SK-N-SH treated with all-trans-retinoic acid at 6 μM for 48 hours (cell line): ENCODE results near the gene ELK1.

Experiments used
- ATAC-seq: fragments of 200-7000 bp; cut with Tn5 transposase; 3 replicates; pipeline ENCODE4 v1.9.1; 2020; ENCODE audit warnings: mild to moderate bottlenecking, moderate library complexity
- ARNTL ChIP-seq: fragments of 450-650 bp; formaldehyde crosslinking; IDR thresholded peaks from 2 replicates; pipeline ENCODE4 v1.5.0; 2020; ENCODE audit warnings: low read depth, mild to moderate bottlenecking, moderate library complexity, borderline replicate concordance
- CSDC2 ChIP-seq: fragments of 250-450 bp; sonication (Bioruptor Pico); IDR thresholded peaks from 2 replicates; pipeline ENCODE4 v1.5.0; 2020; ENCODE audit warnings: mild to moderate bottlenecking, moderate library complexity
- ESRRG ChIP-seq: fragments of 250-450 bp; sonication (Bioruptor Pico); IDR thresholded peaks from 2 replicates; pipeline ENCODE4 v1.6.1; 2021; ENCODE audit warnings: mild to moderate bottlenecking
- GLIS3 ChIP-seq: fragments of 250-450 bp; sonication (Bioruptor Pico); IDR thresholded peaks from 2 replicates; pipeline ENCODE4 v1.5.0; 2020; ENCODE audit warnings: mild to moderate bottlenecking, moderate library complexity
- OSR1 ChIP-seq: fragments of 250-450 bp; sonication (Bioruptor Pico); IDR thresholded peaks from 2 replicates; pipeline ENCODE4 v1.8.0; 2022; ENCODE audit warnings: moderate library complexity, mild to moderate bottlenecking, inconsistent platforms
- PPARA ChIP-seq: fragments of 250-450 bp; sonication (Bioruptor Pico); IDR thresholded peaks from 2 replicates; pipeline ENCODE4 v1.5.0; 2020; ENCODE audit warnings: mild to moderate bottlenecking, borderline replicate concordance
- RARB ChIP-seq: fragments of 250-450 bp; sonication (Bioruptor Pico); IDR thresholded peaks from 2 replicates; pipeline ENCODE4 v1.8.0; 2021; ENCODE audit warnings: mild to moderate bottlenecking, moderate library complexity
- SNAI2 ChIP-seq: fragments of 250-450 bp; sonication (Bioruptor Pico); IDR thresholded peaks from 2 replicates; pipeline ENCODE4 v1.5.0; 2020; ENCODE audit warnings: mild to moderate bottlenecking, moderate library complexity
- TOX ChIP-seq: fragments of 250-450 bp; sonication (Bioruptor Pico); IDR thresholded peaks from 2 replicates; pipeline ENCODE4 v1.8.0; 2021; ENCODE audit warnings: mild to moderate bottlenecking, moderate library complexity, borderline replicate concordance
- ZC3H10 ChIP-seq: fragments of 250-450 bp; sonication (Bioruptor Pico); IDR thresholded peaks from 2 replicates; pipeline ENCODE4 v1.5.1; 2021; ENCODE audit warnings: mild to moderate bottlenecking, moderate library complexity
- ZFP3 ChIP-seq: fragments of 250-450 bp; sonication (Bioruptor Pico); IDR thresholded peaks from 2 replicates; pipeline ENCODE4 v1.5.0; 2020; ENCODE audit warnings: mild to moderate bottlenecking, moderate library complexity
- ZFP30 ChIP-seq: fragments of 450-650 bp; formaldehyde crosslinking; IDR thresholded peaks from 2 replicates; pipeline ENCODE4 v1.5.0; 2022; ENCODE audit warnings: mild to moderate bottlenecking, moderate library complexity
- ZNF70 ChIP-seq: fragments of 450-650 bp; formaldehyde crosslinking; IDR thresholded peaks from 2 replicates; pipeline ENCODE4 v1.5.0; 2020; ENCODE audit warnings: mild to moderate bottlenecking, moderate library complexity
- ZNF8 ChIP-seq: fragments of 450-650 bp; formaldehyde crosslinking; IDR thresholded peaks from 2 replicates; pipeline ENCODE4 v1.5.0; 2020; ENCODE audit warnings: mild to moderate bottlenecking, moderate library complexity
- TF ChIP-seq, protein P1 (sequence below): fragments of 250-450 bp; sonication (Bioruptor Pico); IDR thresholded peaks from 2 replicates; pipeline ENCODE4 v1.8.0; 2020; ENCODE audit warnings: mild to moderate bottlenecking, moderate library complexity, borderline replicate concordance
- TF ChIP-seq, protein P2 (sequence below): fragments of 250-450 bp; sonication (Bioruptor Pico); IDR thresholded peaks from 2 replicates; pipeline ENCODE4 v1.5.1; 2020; ENCODE audit warnings: low read depth, mild to moderate bottlenecking, moderate library complexity
- TF ChIP-seq, protein P3 (sequence below): fragments of 250-450 bp; sonication (Bioruptor Pico); IDR thresholded peaks from 2 replicates; pipeline ENCODE4 v1.5.1; 2021; ENCODE audit warnings: mild to moderate bottlenecking, moderate library complexity
- TF ChIP-seq, protein P4 (sequence below): fragments of 250-450 bp; sonication (Bioruptor Pico); IDR thresholded peaks from 2 replicates; pipeline ENCODE4 v1.8.0; 2021; ENCODE audit warnings: low read depth, mild to moderate bottlenecking, moderate library complexity, borderline replicate concordance
- TF ChIP-seq, protein P5 (sequence below): fragments of 250-450 bp; sonication (Bioruptor Pico); IDR thresholded peaks from 2 replicates; pipeline ENCODE4 v1.5.0; 2020; ENCODE audit warnings: mild to moderate bottlenecking, moderate library complexity

The ELK1 gene

DNA sequence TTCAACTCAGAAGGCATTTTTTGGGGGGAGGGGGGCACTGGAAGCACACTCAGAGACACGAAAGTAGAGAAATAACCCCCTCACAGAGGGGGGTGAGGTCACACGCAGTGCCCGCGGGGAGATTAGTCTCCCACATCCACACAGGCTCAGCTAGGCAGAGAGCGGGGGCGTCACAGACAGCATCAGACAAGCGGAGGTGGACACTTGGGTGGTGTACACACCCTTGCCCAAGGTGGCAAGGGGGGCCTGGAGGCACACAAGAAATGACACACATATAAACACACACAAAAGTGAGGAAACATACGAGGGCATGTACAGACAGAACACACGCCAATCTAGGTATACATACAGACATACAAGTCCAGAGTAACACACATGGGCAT lies 30.1 kb downstream of the ELK1 start:
- ATAC-seq, result no peak
- no peak for TF ChIP-seq ESRRG
- no peak for TF ChIP-seq ZFP3 (CRISPR knock-in tag)
- TF ChIP-seq OSR1 (CRISPR knock-in tag), result no peak
- no peak for TF ChIP-seq ZNF8 (CRISPR knock-in tag)
- TF ChIP-seq ARNTL (CRISPR knock-in tag), result no peak
- TF ChIP-seq, protein P1, sequence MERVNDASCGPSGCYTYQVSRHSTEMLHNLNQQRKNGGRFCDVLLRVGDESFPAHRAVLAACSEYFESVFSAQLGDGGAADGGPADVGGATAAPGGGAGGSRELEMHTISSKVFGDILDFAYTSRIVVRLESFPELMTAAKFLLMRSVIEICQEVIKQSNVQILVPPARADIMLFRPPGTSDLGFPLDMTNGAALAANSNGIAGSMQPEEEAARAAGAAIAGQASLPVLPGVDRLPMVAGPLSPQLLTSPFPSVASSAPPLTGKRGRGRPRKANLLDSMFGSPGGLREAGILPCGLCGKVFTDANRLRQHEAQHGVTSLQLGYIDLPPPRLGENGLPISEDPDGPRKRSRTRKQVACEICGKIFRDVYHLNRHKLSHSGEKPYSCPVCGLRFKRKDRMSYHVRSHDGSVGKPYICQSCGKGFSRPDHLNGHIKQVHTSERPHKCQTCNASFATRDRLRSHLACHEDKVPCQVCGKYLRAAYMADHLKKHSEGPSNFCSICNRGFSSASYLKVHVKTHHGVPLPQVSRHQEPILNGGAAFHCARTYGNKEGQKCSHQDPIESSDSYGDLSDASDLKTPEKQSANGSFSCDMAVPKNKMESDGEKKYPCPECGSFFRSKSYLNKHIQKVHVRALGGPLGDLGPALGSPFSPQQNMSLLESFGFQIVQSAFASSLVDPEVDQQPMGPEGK, result no peak
- TF ChIP-seq, protein P2, sequence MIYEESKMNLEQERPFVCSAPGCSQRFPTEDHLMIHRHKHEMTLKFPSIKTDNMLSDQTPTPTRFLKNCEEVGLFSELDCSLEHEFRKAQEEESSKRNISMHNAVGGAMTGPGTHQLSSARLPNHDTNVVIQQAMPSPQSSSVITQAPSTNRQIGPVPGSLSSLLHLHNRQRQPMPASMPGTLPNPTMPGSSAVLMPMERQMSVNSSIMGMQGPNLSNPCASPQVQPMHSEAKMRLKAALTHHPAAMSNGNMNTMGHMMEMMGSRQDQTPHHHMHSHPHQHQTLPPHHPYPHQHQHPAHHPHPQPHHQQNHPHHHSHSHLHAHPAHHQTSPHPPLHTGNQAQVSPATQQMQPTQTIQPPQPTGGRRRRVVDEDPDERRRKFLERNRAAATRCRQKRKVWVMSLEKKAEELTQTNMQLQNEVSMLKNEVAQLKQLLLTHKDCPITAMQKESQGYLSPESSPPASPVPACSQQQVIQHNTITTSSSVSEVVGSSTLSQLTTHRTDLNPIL (CRISPR knock-in tag), result no peak
- no peak for TF ChIP-seq SNAI2 (CRISPR knock-in tag)
- no peak for TF ChIP-seq PPARA (CRISPR knock-in tag)
- TF ChIP-seq, protein P3, sequence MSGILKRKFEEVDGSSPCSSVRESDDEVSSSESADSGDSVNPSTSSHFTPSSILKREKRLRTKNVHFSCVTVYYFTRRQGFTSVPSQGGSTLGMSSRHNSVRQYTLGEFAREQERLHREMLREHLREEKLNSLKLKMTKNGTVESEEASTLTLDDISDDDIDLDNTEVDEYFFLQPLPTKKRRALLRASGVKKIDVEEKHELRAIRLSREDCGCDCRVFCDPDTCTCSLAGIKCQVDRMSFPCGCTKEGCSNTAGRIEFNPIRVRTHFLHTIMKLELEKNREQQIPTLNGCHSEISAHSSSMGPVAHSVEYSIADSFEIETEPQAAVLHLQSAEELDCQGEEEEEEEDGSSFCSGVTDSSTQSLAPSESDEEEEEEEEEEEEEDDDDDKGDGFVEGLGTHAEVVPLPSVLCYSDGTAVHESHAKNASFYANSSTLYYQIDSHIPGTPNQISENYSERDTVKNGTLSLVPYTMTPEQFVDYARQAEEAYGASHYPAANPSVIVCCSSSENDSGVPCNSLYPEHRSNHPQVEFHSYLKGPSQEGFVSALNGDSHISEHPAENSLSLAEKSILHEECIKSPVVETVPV (CRISPR knock-in tag), result no peak
- TF ChIP-seq CSDC2 (CRISPR knock-in tag), result no peak
- no peak for TF ChIP-seq RARB
- TF ChIP-seq, all 23 proteins: peak for 0

DNA sequence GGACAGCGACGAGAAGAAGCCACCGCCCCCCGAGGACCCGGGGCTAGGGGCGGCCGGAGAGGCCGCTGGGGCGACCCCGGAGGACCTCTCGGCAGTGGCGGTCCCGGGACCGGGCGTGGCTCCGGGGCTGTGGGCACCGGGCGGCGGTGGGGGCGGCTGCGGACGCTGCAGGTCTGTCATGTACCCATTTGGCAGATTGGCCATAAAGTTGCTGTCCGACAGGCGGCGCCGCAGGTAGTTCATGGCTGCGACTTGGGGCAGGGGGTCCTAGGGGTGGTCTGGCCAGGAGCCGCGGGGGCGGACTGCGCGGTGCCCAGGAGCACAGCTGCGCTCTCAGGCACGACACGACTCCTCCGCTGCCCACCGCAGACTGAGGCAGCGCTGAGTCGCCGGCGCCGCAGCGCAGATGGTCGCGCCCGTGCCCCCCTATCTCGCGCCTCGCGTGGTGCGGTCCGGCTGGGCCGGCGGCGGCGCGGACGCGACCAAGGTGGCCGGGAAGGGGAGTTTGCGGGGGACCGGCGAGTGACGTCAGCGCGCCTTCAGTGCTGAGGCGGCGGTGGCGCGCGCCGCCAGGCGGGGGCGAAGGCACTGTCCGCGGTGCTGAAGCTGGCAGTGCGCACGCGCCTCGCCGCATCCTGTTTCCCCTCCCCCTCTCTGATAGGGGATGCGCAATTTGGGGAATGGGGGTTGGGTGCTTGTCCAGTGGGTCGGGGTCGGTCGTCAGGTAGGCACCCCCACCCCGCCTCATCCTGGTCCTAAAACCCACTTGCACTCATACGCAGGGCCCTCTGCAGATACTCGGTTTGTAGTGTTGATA lies 30.7 kb downstream of the ELK1 start, which contains the start of gene SYN1:
TSS of gene SYN1 (minus strand) at position 372 of the 817 bp plus-strand sequence. CDS start at position 243, 129 bp downstream.
- no peak for TF ChIP-seq ZC3H10
- TF ChIP-seq, protein P3 (CRISPR knock-in tag), result no peak
- no peak for TF ChIP-seq GLIS3 (CRISPR knock-in tag)
- no peak for TF ChIP-seq TOX (CRISPR knock-in tag)
- TF ChIP-seq ZNF70 (CRISPR knock-in tag), result no peak
- no peak for TF ChIP-seq CSDC2 (CRISPR knock-in tag)
- TF ChIP-seq ZFP3 (CRISPR knock-in tag), result no peak
- no peak for TF ChIP-seq RARB
- no peak for TF ChIP-seq ESRRG
- TF ChIP-seq, protein P1, result no peak
- TF ChIP-seq ZFP30, result no peak
- TF ChIP-seq, protein P4, sequence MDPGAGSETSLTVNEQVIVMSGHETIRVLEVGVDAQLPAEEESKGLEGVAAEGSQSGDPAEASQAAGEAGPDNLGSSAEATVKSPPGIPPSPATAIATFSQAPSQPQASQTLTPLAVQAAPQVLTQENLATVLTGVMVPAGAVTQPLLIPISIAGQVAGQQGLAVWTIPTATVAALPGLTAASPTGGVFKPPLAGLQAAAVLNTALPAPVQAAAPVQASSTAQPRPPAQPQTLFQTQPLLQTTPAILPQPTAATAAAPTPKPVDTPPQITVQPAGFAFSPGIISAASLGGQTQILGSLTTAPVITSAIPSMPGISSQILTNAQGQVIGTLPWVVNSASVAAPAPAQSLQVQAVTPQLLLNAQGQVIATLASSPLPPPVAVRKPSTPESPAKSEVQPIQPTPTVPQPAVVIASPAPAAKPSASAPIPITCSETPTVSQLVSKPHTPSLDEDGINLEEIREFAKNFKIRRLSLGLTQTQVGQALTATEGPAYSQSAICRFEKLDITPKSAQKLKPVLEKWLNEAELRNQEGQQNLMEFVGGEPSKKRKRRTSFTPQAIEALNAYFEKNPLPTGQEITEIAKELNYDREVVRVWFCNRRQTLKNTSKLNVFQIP, result no peak
- TF ChIP-seq, protein P5, sequence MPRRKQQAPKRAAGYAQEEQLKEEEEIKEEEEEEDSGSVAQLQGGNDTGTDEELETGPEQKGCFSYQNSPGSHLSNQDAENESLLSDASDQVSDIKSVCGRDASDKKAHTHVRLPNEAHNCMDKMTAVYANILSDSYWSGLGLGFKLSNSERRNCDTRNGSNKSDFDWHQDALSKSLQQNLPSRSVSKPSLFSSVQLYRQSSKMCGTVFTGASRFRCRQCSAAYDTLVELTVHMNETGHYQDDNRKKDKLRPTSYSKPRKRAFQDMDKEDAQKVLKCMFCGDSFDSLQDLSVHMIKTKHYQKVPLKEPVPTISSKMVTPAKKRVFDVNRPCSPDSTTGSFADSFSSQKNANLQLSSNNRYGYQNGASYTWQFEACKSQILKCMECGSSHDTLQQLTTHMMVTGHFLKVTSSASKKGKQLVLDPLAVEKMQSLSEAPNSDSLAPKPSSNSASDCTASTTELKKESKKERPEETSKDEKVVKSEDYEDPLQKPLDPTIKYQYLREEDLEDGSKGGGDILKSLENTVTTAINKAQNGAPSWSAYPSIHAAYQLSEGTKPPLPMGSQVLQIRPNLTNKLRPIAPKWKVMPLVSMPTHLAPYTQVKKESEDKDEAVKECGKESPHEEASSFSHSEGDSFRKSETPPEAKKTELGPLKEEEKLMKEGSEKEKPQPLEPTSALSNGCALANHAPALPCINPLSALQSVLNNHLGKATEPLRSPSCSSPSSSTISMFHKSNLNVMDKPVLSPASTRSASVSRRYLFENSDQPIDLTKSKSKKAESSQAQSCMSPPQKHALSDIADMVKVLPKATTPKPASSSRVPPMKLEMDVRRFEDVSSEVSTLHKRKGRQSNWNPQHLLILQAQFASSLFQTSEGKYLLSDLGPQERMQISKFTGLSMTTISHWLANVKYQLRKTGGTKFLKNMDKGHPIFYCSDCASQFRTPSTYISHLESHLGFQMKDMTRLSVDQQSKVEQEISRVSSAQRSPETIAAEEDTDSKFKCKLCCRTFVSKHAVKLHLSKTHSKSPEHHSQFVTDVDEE (CRISPR knock-in tag), result no peak
- TF ChIP-seq PPARA (CRISPR knock-in tag), result no peak
- peak; percentile 72 for ATAC-seq
